GM12865 (cell line): ENCODE results near the gene ADCY1.

ENCODE experiments used
- DNase-seq: peaks from one replicate; pipeline ENCODE4 v3.0.0; 2010; ENCODE audit warnings: low read depth
- H3K4me3 ChIP-seq: 2 replicates; pipeline ENCODE4 v1.5.1; 2011; ENCODE audit warnings: mild to moderate bottlenecking, low read depth, low read length, control low read depth
- TF ChIP-seq, protein P1 (sequence below): IDR thresholded peaks from 2 replicates; pipeline ENCODE4 v1.5.1; 2011; ENCODE audit warnings: low read length, control low read depth, low read depth, inconsistent platforms; ENCODE audit not compliant: insufficient read depth; ENCODE audit errors: missing control alignments

ADCY1 gene

DNA sequence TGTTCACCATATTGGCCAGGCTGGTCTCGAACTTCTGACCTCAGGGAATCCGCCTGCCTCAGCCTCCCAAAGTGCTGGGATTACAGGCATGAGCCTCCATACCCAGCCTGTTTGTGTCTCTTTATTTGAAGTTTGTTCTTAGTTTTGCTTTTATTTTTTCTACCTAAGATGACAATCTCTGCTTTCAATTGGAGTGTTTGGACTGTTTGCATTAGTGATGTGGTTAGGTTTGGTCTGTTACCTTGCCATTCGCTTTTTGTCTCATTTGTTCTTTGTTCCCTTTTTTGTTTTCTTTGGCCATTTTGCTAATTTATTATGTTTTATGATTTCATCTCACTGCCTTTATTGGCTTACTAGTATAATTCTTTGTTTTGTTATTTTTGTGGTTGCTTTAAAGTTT, 62.6 kb downstream of the ADCY1 start:
- TF ChIP-seq, protein P1, sequence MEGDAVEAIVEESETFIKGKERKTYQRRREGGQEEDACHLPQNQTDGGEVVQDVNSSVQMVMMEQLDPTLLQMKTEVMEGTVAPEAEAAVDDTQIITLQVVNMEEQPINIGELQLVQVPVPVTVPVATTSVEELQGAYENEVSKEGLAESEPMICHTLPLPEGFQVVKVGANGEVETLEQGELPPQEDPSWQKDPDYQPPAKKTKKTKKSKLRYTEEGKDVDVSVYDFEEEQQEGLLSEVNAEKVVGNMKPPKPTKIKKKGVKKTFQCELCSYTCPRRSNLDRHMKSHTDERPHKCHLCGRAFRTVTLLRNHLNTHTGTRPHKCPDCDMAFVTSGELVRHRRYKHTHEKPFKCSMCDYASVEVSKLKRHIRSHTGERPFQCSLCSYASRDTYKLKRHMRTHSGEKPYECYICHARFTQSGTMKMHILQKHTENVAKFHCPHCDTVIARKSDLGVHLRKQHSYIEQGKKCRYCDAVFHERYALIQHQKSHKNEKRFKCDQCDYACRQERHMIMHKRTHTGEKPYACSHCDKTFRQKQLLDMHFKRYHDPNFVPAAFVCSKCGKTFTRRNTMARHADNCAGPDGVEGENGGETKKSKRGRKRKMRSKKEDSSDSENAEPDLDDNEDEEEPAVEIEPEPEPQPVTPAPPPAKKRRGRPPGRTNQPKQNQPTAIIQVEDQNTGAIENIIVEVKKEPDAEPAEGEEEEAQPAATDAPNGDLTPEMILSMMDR, result no peak
- no peak for DNase-seq
- H3K4me3 ChIP-seq, result no peak overlapping the region

GRCh38 chr7:45638916-45639315, 64.7 kb downstream of the ADCY1 start:
- no peak overlapping the region for H3K4me3 ChIP-seq
- TF ChIP-seq, protein P1, result no peak
- DNase-seq, result no peak

- H3K4me3 ChIP-seq, result no peak overlapping the region
- TF ChIP-seq, protein P1, result no peak
- DNase-seq, result peak; percentile 24
Observed at GRCh38 chr7:45642044-45642443, 67.9 kb downstream of the ADCY1 start.

DNA sequence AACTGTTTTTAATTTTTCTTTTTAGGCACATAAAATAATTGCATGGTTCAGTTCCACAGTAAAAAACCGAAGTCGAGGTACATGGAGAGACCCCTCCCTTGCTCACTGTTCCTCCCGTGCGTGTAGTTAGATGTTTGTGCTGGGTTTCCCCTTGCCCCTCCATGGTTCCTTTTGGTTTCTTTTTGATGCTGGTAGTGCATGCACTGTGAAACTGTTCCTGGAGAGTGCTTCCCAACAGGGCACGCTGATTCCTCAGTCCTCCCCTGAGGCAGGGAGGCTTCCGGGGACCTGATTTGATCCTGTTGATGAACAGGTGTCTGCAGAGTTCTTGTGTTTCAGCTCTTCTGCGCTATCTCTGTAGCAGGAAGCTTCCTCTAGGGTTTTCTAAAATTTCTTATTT, 69.5 kb downstream of the ADCY1 start:
- peak; percentile 45 for DNase-seq
- H3K4me3 ChIP-seq, result peak overlapping the region; percentile 25
- TF ChIP-seq, protein P1, result no peak

GRCh38 chr7:45644237-45644636, 70.1 kb downstream of the ADCY1 start:
- TF ChIP-seq, protein P1, result no peak

DNA sequence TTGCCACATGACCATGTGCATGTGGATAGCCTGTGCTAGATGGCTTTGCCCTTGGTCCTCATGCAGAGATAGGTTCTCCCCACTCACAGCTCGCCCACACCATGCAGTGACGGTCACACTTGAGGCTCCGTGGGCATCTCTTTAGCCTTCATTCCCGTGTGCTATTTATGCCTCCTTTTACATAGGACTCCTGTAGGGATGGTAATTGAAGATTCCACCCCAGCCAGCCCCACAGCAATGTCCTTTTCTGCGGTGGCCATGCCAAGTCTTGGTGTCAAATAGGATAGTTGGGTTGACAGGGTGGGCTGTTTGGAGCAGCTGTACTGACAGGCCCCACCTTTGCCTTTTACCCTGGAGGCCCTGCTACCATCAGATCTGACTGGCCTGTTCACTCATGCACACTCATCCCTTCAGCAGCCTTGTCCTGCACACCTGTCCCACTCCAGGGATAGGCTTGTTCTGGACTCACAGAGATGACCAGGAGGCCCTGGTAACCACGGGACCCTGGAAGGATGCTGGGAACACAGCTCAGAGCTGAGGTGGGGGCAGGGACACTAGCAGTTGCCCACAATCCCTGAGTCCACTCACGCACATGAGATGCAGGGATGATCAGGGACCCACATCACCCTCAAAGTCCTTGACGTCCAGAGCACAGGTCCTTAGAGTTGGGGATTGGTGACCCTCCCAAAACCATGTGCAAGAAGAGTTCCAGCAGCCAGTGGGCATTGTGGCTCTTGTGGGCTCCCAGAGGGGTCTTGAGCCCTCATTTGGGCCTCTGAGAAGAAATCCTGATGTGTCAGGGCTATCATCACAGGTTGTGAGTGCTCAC, 71.2 kb downstream of the ADCY1 start:
- no peak overlapping the region for H3K4me3 ChIP-seq
- no peak for DNase-seq
- TF ChIP-seq, protein P1, result no peak

More at GRCh38 chr7:45644237-45644636, 70.1 kb downstream of the ADCY1 start:
- H3K4me3 ChIP-seq, result no peak overlapping the region
- DNase-seq, result no peak
